GM12801 (cell line): ENCODE measurements around the gene ARHGEF6.

Experiments used
- TF ChIP-seq, protein P1 (sequence below): IDR thresholded peaks from one replicate; pipeline ENCODE4 v1.5.1; 2011; ENCODE audit warnings: control low read depth; ENCODE audit not compliant: insufficient read length; ENCODE audit errors: extremely low read depth

The ARHGEF6 gene

DNA sequence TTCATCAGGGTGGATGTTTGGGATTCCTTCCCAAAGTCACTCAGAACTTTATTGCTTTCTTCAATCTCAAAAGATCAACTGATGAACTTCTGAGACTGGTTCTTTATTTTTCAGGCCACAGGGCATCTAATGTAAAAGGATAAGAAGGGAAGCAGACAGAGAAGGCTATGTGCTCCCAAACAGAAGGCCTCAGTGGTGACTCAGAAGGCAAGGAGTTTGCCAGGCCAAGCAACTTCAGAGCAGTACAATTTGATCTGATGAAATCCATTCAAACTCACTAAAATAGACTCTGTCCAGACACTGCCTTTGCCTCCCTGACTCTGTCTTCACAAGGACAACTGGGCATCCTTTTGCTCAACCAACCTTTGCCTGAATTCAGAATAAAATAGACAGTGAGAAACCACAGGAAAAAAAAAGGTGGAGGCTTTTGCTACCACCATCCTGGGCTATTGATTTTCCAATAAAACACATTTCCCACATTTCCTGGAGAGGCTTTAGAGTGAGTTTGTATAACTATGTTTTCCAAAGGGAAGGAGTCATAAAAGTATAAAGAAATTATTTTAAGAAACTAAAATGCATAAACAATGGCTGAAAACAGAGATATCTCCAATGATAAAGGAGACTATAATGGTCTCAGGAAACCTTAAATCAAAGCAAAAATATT lies 55.2 kb downstream of the ARHGEF6 start:
- TF ChIP-seq, protein P1, sequence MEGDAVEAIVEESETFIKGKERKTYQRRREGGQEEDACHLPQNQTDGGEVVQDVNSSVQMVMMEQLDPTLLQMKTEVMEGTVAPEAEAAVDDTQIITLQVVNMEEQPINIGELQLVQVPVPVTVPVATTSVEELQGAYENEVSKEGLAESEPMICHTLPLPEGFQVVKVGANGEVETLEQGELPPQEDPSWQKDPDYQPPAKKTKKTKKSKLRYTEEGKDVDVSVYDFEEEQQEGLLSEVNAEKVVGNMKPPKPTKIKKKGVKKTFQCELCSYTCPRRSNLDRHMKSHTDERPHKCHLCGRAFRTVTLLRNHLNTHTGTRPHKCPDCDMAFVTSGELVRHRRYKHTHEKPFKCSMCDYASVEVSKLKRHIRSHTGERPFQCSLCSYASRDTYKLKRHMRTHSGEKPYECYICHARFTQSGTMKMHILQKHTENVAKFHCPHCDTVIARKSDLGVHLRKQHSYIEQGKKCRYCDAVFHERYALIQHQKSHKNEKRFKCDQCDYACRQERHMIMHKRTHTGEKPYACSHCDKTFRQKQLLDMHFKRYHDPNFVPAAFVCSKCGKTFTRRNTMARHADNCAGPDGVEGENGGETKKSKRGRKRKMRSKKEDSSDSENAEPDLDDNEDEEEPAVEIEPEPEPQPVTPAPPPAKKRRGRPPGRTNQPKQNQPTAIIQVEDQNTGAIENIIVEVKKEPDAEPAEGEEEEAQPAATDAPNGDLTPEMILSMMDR = no peak

DNA sequence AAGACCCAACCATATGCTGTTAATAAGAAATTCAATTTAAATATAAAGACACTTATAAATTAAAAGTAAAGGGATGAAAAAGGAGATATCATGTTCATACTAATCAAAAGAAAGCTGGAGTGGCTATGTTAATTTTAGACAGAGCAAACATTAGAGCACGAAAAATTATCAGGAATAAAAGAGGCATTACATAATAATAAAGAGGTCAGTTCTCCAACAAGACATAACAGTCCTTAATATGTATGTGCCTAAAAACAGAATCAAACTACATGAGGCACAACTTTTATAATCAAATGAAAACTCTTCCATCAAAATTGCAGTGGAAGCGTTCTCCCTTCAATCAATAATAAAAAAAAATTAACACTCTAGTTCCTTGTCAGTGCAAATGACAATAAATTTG lies 62.6 kb downstream of the ARHGEF6 start:
- TF ChIP-seq, protein P1 = no peak

DNA sequence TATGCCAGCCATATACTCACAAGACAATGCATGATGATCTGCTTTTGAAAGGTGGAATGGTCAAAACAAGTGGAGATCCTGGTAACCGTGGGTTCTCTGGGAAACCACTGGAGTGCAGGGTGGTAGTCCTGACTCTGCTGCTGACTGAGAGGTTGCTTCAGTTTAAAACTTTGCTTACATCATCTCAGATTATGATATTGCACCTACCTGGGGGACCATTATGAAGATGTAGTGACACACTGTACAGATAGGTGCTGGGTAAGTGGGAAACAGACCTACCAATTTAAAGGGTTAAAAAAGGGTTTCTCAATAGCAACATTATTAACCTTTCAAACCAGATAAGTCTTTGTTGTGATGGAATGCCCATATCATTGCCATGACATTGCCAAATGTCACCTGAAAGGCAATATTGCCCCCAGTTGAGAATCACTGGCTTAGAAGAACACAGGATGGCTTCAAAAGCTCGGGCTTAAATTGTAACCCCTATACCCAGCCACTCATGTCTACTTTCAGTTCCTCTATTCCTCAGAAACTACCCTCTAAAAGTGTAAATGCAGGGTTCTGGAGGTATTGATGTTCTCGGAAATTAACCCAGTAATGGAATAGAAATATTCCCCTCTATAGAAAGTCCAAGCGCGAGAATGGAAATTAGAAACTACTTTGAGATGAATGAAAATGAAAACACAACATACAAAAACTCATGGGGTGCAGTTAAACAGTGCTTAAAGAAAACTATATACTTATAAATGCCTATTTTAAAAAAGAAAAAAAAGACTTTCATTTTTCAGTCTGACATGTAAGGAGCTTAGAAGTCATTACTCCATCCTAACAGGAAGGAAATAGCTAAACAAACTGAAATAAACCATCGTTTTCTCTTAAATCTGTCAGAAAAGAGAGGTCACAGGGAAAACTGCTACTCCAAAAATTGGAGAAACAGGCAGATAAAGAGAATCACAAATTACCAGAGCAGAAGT lies 65.8 kb downstream of the ARHGEF6 start:
- TF ChIP-seq, protein P1 = no peak

DNA sequence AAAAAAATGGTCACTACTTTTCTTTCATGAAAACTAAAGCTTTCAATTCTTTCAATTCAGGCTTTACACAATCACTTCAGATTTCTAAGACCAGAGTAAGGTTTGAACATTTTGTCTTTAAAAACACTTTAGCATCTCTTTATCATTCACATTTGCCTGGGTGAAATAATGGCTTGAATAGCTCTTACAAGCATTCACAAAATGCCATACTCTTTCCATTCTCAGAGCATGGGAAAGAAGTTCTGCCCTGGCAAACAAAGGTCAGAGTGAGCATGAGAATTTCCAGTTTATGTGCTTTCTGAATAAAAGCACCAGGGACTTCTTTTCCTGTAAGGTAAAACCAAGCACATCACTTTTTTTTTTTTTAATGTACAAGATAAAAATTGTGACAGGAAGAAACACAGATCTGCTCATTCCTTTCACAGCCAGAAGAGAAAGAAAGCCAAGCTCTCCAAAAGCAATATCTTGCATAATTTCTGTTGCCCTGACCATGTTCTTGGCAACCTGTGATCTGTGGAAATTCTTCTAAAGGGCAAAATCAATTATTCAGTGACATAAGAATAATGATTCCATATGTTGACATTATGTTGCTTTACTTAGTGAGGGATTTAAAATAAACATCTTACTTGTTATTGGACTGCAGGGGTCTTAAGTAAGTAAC lies 68.0 kb downstream of the ARHGEF6 start:
- TF ChIP-seq, protein P1 = no peak

DNA sequence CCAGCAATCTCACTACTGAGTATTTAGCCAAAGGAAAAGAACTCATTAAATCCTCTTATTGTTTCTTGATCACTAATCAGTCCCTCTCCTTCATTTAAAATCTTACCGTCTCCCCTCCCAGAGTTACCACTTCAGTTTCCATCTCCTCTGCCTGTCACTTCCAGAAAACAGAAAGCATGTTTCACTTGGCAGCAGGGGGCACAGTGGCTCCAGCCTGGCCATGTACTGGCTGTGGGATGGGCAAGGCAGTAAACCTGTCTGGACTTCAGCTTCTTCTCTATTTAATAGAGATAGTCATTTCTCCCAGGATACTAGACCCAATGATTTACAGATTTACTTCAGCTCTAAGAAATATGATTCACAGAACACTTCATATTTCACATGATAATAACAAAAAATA lies 69.6 kb downstream of the ARHGEF6 start:
- TF ChIP-seq, protein P1 = no peak

DNA sequence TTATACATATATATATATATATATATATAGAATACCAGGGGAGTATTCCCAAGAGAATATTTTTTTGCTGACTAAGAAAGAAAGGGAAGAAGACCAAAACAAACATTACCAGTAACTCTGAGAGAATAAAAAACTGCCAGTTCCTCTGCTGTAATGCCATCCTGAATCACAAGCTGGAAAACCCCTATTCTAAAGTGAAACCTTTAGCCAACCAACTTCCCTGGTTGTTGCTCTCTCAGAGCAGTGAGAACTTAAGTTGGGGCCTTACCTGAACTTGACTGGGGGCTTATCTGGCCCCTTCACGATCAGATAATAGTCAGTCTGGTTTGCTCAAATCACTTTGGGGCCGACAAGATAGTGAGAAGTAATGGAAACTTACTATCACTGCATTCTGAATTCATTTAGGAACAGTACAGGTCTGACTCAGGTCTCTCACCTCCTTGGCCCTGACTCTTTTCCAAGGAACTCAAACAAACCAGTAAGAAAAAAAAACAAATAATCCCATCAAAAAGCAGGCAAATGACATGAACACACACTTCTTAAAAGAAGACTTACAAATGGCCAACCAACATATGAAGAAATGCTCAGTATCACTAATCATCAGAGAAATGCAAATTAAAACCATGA lies 70.3 kb downstream of the ARHGEF6 start:
- TF ChIP-seq, protein P1 = no peak

DNA sequence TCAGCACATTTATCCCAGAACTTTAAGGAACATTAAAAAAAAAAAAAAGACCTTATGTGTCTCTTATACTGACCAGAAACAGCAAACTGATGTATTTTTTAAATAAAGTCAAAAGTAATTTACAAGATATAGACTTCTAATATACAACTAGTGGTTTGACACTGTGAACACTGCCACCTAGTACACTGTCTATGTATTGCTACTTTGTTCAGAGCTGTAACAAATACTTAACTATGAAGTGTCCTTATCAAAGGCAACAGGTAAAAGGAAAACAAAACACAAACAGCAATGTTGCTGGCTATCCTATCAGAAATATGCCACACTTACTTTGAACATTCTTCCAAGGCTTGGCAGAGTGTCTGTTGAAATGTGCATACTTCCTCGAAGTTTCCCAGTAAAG lies 72.4 kb downstream of the ARHGEF6 start:
- TF ChIP-seq, protein P1 = no peak
